BLaER1 (cell line): Measurements from ENCODE around the gene UBXN10.

Experiments used
- H3K27ac ChIP-seq: shearing (Covaris generic); formaldehyde crosslinking; 2 replicates; pipeline ENCODE4 v1.8.1; 2022
- H3K27me3 ChIP-seq: shearing (Covaris generic); formaldehyde crosslinking; 2 replicates; pipeline ENCODE4 v1.8.1; 2022
- H3K36me3 ChIP-seq: shearing (Covaris generic); formaldehyde crosslinking; 2 replicates; pipeline ENCODE4 v1.8.1; 2022
- H3K4me1 ChIP-seq: shearing (Covaris generic); formaldehyde crosslinking; 2 replicates; pipeline ENCODE4 v1.8.1; 2022
- H3K4me2 ChIP-seq: shearing (Covaris generic); formaldehyde crosslinking; 2 replicates; pipeline ENCODE4 v1.8.1; 2022
- H3K4me3 ChIP-seq: shearing (Covaris generic); formaldehyde crosslinking; 2 replicates; pipeline ENCODE4 v1.8.1; 2022
- H3K9ac ChIP-seq: shearing (Covaris generic); formaldehyde crosslinking; 2 replicates; pipeline ENCODE4 v1.8.1; 2022
- H3K9me3 ChIP-seq: shearing (Covaris generic); formaldehyde crosslinking; 2 replicates; pipeline ENCODE4 v1.8.1; 2022
- H4K20me1 ChIP-seq: shearing (Covaris generic); formaldehyde crosslinking; 2 replicates; pipeline ENCODE4 v1.8.1; 2022
- Cebpa-rat ChIP-seq: shearing (Covaris generic); IDR thresholded peaks from 2 replicates; pipeline ENCODE4 v1.8.1; 2022

UBXN10 gene

DNA sequence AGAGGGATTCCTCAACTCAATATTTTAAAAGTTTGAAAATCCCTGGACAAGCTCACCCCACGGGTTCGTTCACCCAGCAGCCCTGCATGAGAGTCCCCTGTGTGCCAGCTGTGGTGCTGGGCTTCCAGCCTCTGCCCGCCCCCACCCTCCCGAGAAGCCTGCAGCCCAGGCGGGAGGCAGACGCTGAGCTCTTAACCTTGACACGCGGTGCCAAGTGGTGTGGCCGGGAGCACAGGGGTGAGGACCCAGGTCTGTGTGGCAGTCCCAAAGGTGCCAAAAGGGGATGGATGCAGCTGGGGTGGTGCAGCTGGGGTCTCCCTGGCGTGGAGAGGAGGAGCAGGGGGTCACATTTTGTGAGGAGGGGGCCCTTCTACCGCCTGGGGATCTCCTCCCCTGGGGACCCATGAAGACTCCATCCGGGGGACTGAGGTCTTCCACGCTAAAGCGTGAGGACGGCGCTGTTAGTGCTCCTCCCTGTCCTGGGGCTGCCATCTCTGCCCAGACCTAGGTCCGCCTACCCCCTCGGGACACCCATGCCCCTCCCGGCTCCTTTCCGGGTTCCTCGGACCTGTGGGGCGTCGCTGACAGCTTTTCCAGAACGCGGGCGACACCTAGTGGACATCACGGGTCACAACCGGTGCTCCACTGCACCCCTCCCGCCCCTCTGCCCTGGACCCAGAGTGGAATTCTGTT is 33.8 kb upstream of the UBXN10 start:
- H4K20me1 ChIP-seq = no peaks in the 10 kb centered on the region
- H3K27me3 ChIP-seq = no peaks in the 10 kb centered on the region
- H3K4me2 ChIP-seq = peak overlapping the region; percentile 98
- peak overlapping the region; percentile 74 for H3K9ac ChIP-seq
- H3K27ac ChIP-seq = peak overlapping the region; percentile 78
- peaks cover 22% of the 10 kb centered on the region for H3K9me3 ChIP-seq
- H3K4me3 ChIP-seq = peak overlapping the region; percentile 68
- H3K4me1 ChIP-seq = peaks cover 68% of the 10 kb centered on the region
- H3K36me3 ChIP-seq = no peaks in the 10 kb centered on the region
- TF ChIP-seq Cebpa-rat = no peak

DNA sequence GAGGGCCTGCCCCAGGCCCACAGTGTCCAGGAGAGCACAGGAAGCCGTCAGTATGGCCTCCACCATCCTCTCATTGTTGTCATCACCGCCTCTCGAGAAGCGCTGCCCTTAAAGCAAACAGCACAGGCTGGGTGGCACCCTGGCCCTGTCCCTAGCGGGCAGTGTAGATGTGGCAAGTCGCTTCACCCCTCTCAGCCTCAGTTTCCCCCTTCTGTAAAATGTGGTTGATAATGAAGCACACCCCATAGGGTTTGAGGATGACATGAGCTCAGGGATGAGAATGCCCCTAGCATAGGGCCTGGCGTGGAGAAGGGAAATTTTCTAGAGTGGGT is 33.3 kb upstream of the UBXN10 start:
- Histone ChIP-seq H3K4me2 (peak overlapping the region; percentile 98), H3K4me3 (peak overlapping the region; percentile 68), H4K20me1 (no peaks in the 10 kb centered on the region), H3K9me3 (peaks cover 27% of the 10 kb centered on the region), H3K9ac (peak overlapping the region; percentile 74), H3K27ac (peak overlapping the region; percentile 78), H3K4me1 (peaks cover 68% of the 10 kb centered on the region), H3K36me3 (no peaks in the 10 kb centered on the region), H3K27me3 (no peaks in the 10 kb centered on the region)
- no peak for TF ChIP-seq Cebpa-rat

DNA sequence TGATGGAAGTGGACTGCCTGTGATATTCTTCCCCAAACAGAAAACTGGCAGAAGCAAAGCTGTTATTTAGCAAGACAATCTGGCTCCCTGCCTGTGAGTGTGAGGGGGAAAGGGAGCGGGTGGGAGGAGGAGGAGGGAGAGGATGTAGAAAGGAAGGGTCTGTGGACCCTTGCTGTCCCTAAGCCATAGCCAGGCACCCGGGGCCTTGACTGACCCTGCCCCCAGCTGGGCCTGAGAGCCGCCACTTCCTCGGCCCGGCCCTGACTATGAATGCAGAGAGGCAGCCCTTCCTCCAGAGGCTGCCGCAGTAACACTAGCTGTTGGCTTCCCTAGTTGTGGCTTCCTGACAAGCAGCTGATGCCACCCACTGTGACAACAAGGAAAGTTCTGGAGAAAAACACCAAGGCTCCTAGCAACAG is 32.9 kb upstream of the UBXN10 start:
- peak overlapping the region; percentile 78 for H3K27ac ChIP-seq
- peak overlapping the region; percentile 68 for H3K4me3 ChIP-seq
- H3K4me2 ChIP-seq = peak overlapping the region; percentile 98
- peaks cover 66% of the 10 kb centered on the region for H3K4me1 ChIP-seq
- H3K36me3 ChIP-seq = no peaks in the 10 kb centered on the region
- H3K27me3 ChIP-seq = no peaks in the 10 kb centered on the region
- peak overlapping the region; percentile 74 for H3K9ac ChIP-seq
- H4K20me1 ChIP-seq = no peaks in the 10 kb centered on the region
- no peak for TF ChIP-seq Cebpa-rat
- H3K9me3 ChIP-seq = peaks cover 31% of the 10 kb centered on the region

GRCh38 chr1:20154301-20154831 is 31.5 kb upstream of the UBXN10 start:
- H3K9ac ChIP-seq = no peak overlapping the region; the same call in 1 of the 2 replicates
- peak overlapping the region; percentile 98 for H3K4me2 ChIP-seq
- peaks cover 45% of the 10 kb centered on the region for H3K9me3 ChIP-seq
- peaks cover 54% of the 10 kb centered on the region for H3K4me1 ChIP-seq
- H3K27ac ChIP-seq = peak overlapping the region; percentile 62
- no peaks in the 10 kb centered on the region for H3K36me3 ChIP-seq
- TF ChIP-seq Cebpa-rat = no peak
- H3K4me3 ChIP-seq = no peak overlapping the region
- H4K20me1 ChIP-seq = no peaks in the 10 kb centered on the region
- no peaks in the 10 kb centered on the region for H3K27me3 ChIP-seq

DNA sequence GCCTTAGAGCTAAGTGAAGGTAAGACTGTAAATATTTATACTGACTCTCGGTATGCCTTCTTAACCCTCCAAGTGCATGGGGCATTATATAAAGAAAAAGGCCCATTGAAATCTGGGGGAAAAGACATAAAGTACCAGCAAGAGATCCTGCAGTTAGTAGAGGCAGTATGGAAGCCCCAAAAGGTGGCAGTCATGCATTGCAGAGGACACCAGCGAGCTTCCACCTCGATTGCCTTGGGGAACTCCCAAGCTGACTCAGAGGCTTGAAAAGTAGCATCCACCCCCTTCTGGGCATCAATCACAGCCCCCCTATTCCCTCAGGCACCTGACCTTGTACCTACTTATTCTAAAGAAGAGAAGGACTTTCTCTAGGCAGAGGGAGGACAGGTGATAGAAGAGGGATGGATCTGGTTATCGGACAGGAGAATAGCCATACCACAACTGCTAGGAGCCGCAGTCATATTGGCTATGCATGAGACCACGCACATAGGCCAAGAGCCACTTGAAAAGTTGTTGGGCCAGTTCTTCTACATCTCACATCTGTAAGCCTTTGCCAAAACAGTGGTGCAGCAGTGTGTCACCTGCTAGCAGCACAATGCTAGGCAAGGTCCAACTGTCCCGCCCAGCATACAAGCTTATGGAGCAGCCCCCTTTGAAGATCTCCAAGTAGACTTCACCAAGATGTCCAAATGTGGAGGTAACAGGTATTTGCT is 27.4 kb upstream of the UBXN10 start:
- Histone ChIP-seq H3K36me3 (no peaks in the 10 kb centered on the region), H3K4me3 (no peak overlapping the region), H3K4me2 (no peak overlapping the region), H3K27me3 (no peaks in the 10 kb centered on the region), H3K9me3 (peaks cover 86% of the 10 kb centered on the region), H3K27ac (no peak overlapping the region), H4K20me1 (no peaks in the 10 kb centered on the region), H3K9ac (no peak overlapping the region), H3K4me1 (peaks cover 29% of the 10 kb centered on the region)
- no peak for TF ChIP-seq Cebpa-rat

GRCh38 chr1:20160034-20160433 is 25.9 kb upstream of the UBXN10 start:
- H3K4me2 ChIP-seq = no peak overlapping the region
- no peaks in the 10 kb centered on the region for H3K36me3 ChIP-seq
- no peak for TF ChIP-seq Cebpa-rat
- H3K4me1 ChIP-seq = peaks cover 13% of the 10 kb centered on the region
- H3K4me3 ChIP-seq = peak overlapping the region; percentile 18; the same call in 1 of the 2 replicates
- no peaks in the 10 kb centered on the region for H4K20me1 ChIP-seq
- H3K9me3 ChIP-seq = peaks cover 90% of the 10 kb centered on the region
- H3K9ac ChIP-seq = no peak overlapping the region
- no peaks in the 10 kb centered on the region for H3K27me3 ChIP-seq
- no peak overlapping the region for H3K27ac ChIP-seq

DNA sequence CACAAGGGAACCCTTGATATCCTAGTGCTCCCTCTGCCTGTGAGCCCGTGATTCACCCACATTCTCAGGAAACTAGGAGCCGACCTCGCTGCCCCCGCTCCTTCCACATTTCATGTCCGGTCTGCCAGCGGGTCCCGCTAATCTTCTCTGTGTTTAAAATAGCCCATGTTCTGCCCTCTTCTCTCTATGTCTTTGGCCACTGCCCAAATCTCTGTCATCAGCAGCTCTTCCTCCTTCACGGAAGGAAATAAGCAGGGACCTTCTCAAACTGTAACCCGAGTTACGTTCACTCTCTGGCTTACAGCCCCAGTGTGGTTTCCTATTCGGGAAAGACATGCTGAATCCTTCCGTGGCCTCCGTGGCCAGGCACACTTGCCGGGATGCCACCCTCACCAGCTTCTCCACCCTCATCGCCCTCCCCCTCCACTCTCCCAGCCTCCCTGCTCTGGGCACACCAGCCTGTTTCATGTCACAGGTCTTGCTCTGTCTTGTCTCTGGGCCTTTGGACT is 21.1 kb upstream of the UBXN10 start:
- H3K9ac ChIP-seq = no peak overlapping the region
- H3K27me3 ChIP-seq = no peaks in the 10 kb centered on the region
- no peak overlapping the region for H3K27ac ChIP-seq
- H3K4me2 ChIP-seq = no peak overlapping the region
- H3K4me3 ChIP-seq = no peak overlapping the region
- no peaks in the 10 kb centered on the region for H4K20me1 ChIP-seq
- TF ChIP-seq Cebpa-rat = no peak
- peaks cover 48% of the 10 kb centered on the region for H3K9me3 ChIP-seq
- no peaks in the 10 kb centered on the region for H3K36me3 ChIP-seq
- H3K4me1 ChIP-seq = peaks cover 24% of the 10 kb centered on the region

- no peaks in the 10 kb centered on the region for H3K36me3 ChIP-seq
- no peak overlapping the region for H3K9ac ChIP-seq
- no peak overlapping the region for H3K27ac ChIP-seq
Observed at GRCh38 chr1:20165522-20165951, 20.4 kb upstream of the UBXN10 start.

DNA sequence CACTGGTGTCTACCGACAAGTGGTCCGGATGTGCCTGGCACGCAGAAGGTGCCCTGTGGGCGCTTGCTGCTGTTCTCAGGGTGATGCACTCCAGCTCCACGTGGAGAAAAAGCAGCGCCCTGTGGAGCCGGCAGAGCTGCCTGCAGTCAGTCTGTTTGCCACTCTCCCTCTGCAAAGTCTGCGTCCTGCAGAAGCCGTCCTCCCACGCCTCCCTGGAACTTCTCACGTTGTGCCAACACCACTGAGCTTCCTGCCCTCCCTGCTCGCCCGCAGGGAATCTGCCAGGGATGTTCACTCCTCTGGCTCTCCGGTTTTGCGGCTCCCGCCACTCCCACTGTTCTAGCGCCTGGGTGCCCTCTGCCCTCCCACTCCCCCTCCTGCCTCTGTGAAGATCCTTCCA is 19.8 kb upstream of the UBXN10 start:
- H3K9me3 ChIP-seq = peaks cover 35% of the 10 kb centered on the region
- no peak overlapping the region for H3K27ac ChIP-seq
- no peak overlapping the region for H3K4me3 ChIP-seq
- no peaks in the 10 kb centered on the region for H3K27me3 ChIP-seq
- H4K20me1 ChIP-seq = no peaks in the 10 kb centered on the region
- H3K4me2 ChIP-seq = peak overlapping the region; percentile 5; the same call in 1 of the 2 replicates
- peaks cover 30% of the 10 kb centered on the region for H3K4me1 ChIP-seq
- 0 out of 2 replicates have a peak overlapping the region, but pooled peaks have one; percentile 19 for H3K9ac ChIP-seq
- no peaks in the 10 kb centered on the region for H3K36me3 ChIP-seq
- no peak for TF ChIP-seq Cebpa-rat

More at GRCh38 chr1:20165522-20165951, 20.4 kb upstream of the UBXN10 start:
- Histone ChIP-seq H3K4me3 (no peak overlapping the region), H3K27me3 (no peaks in the 10 kb centered on the region), H3K4me2 (no peak overlapping the region), H3K9me3 (peaks cover 40% of the 10 kb centered on the region), H4K20me1 (no peaks in the 10 kb centered on the region), H3K4me1 (peaks cover 25% of the 10 kb centered on the region)
- no peak for TF ChIP-seq Cebpa-rat

DNA sequence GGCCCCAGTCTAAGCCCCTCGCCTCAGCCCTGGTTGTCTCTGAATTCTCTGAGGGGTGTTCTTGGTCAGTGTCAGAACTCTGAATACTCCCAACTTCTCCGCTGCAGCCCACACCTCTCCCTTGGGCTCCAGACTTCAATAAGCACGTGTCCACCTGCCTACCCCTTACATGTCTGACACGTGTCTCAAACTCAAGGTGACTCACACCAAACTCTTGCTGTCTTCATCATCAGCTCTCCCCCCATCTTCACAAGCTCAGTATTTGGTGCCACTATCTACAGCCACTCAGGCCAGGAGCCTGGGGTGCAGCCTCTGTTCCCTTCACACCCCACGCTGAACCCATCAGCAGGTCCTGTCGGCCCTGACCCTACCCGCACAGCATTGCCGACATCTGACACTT is 18.8 kb upstream of the UBXN10 start:
- no peaks in the 10 kb centered on the region for H3K36me3 ChIP-seq
- H3K4me1 ChIP-seq = peaks cover 40% of the 10 kb centered on the region
- no peaks in the 10 kb centered on the region for H3K27me3 ChIP-seq
- no peak overlapping the region for H3K4me2 ChIP-seq
- H3K9ac ChIP-seq = no peak overlapping the region
- H3K4me3 ChIP-seq = no peak overlapping the region
- TF ChIP-seq Cebpa-rat = no peak
- H3K9me3 ChIP-seq = peaks cover 24% of the 10 kb centered on the region
- H4K20me1 ChIP-seq = no peaks in the 10 kb centered on the region
- no peak overlapping the region for H3K27ac ChIP-seq
